DOHH2 (cell line): ENCODE measurements around the gene MACROD2.

Source experiments
- H3F3A ChIP-seq: fragments of 200-600 bp; sonication (generic), shearing (Covaris generic); 2 replicates; pipeline ENCODE4 v1.6.0; 2016; ENCODE audit warnings: antibody characterized with exemption, mild to moderate bottlenecking; ENCODE audit not compliant: control insufficient read depth, insufficient read depth
- H3K27ac ChIP-seq: fragments of 200-600 bp; sonication (generic); 2 replicates; pipeline ENCODE4 v1.5.1; 2014; ENCODE audit warnings: low read depth, mild to moderate bottlenecking, low read length, moderate library complexity
- H3K27me3 ChIP-seq: fragments of 200-600 bp; sonication (generic); 2 replicates; pipeline ENCODE4 v1.6.1; 2014; ENCODE audit warnings: mild to moderate bottlenecking, low read length, mixed read lengths; ENCODE audit not compliant: control insufficient read depth
- H3K36me3 ChIP-seq: fragments of 200-600 bp; sonication (generic); 2 replicates; pipeline ENCODE4 v1.6.1; 2014; ENCODE audit warnings: mild to moderate bottlenecking, low read length, moderate library complexity, mixed read lengths; ENCODE audit not compliant: control insufficient read depth
- H3K4me1 ChIP-seq: fragments of 200-600 bp; sonication (generic); 2 replicates; pipeline ENCODE4 v1.6.1; 2014; ENCODE audit warnings: mild to moderate bottlenecking, low read length, mixed read lengths; ENCODE audit not compliant: control insufficient read depth
- H3K4me2 ChIP-seq: fragments of 200-600 bp; sonication (generic); 2 replicates; pipeline ENCODE4 v1.6.0; 2014; ENCODE audit warnings: mild to moderate bottlenecking, low read length, moderate library complexity
- H3K4me3 ChIP-seq: fragments of 200-600 bp; sonication (generic); 2 replicates; pipeline ENCODE4 v1.5.1; 2014; ENCODE audit warnings: mild to moderate bottlenecking, low read length, mixed read lengths
- H3K79me2 ChIP-seq: fragments of 200-600 bp; sonication (generic); 2 replicates; pipeline ENCODE4 v1.6.1; 2014; ENCODE audit warnings: mild to moderate bottlenecking, low read length, mixed read lengths; ENCODE audit not compliant: control insufficient read depth
- H3K9me2 ChIP-seq: fragments of 200-600 bp; sonication (generic); replicated peaks from 2 replicates; pipeline ENCODE4 v1.6.1; 2014; ENCODE audit warnings: mild to moderate bottlenecking, low read length, mixed read lengths; ENCODE audit not compliant: control insufficient read depth
- H3K9me3 ChIP-seq: fragments of 200-600 bp; sonication (generic); 2 replicates; pipeline ENCODE4 v1.6.1; 2014; ENCODE audit warnings: antibody characterized with exemption, low read length, mixed read lengths; ENCODE audit not compliant: control insufficient read depth, insufficient read depth
- H4K20me1 ChIP-seq: fragments of 200-600 bp; sonication (generic); 2 replicates; pipeline ENCODE4 v1.6.0; 2014; ENCODE audit warnings: low read depth, mild to moderate bottlenecking, antibody characterized with exemption, low read length, moderate library complexity; ENCODE audit not compliant: control insufficient read depth, insufficient read depth
- CTCF ChIP-seq: fragments of 200-600 bp; sonication (generic); IDR thresholded peaks from one replicate; pipeline ENCODE4 v1.5.1; 2014; ENCODE audit warnings: antibody characterized with exemption, mild to moderate bottlenecking, low read depth, low read length; ENCODE audit not compliant: poor library complexity, severe bottlenecking
- EZH2phosphoT487 ChIP-seq: fragments of 200-600 bp; sonication (generic); IDR thresholded peaks from 2 replicates; pipeline ENCODE4 v1.6.1; 2017; ENCODE audit warnings: borderline replicate concordance, mild to moderate bottlenecking, antibody characterized with exemption, low read length, moderate library complexity, mixed read lengths

Gene MACROD2

GRCh38 chr20:15119852-15120487 is 1124.7 kb downstream of the MACROD2 start:
- no peaks in the 10 kb centered on the region for H4K20me1 ChIP-seq
- H3K9me2 ChIP-seq, result no peaks in the 10 kb centered on the region
- H3K27me3 ChIP-seq, result no peaks in the 10 kb centered on the region
- no peaks in the 10 kb centered on the region for H3F3A ChIP-seq
- no peaks in the 10 kb centered on the region for H3K79me2 ChIP-seq
- no peak overlapping the region for H3K4me3 ChIP-seq
- no peak overlapping the region for H3K27ac ChIP-seq
- H3K9me3 ChIP-seq, result no peaks in the 10 kb centered on the region
- TF ChIP-seq EZH2phosphoT487 (no peak), CTCF (no peak)
- no peaks in the 10 kb centered on the region for H3K36me3 ChIP-seq
- H3K4me1 ChIP-seq, result no peaks in the 10 kb centered on the region
- no peak overlapping the region for H3K4me2 ChIP-seq

GRCh38 chr20:15122613-15123012 is 1127.3 kb downstream of the MACROD2 start:
- Histone ChIP-seq H3K27ac (no peak overlapping the region), H3K9me2 (no peaks in the 10 kb centered on the region), H3K27me3 (no peaks in the 10 kb centered on the region), H3K4me1 (no peaks in the 10 kb centered on the region), H3K4me2 (no peak overlapping the region), H3F3A (no peaks in the 10 kb centered on the region), H4K20me1 (no peaks in the 10 kb centered on the region), H3K79me2 (no peaks in the 10 kb centered on the region), H3K9me3 (no peaks in the 10 kb centered on the region), H3K36me3 (no peaks in the 10 kb centered on the region), H3K4me3 (no peak overlapping the region)
- TF ChIP-seq CTCF (no peak), EZH2phosphoT487 (no peak)

- H3K9me3 ChIP-seq, result no peaks in the 10 kb centered on the region
- no peaks in the 10 kb centered on the region for H3K9me2 ChIP-seq
- no peaks in the 10 kb centered on the region for H3K36me3 ChIP-seq
- no peak overlapping the region for H3K27ac ChIP-seq
- no peak overlapping the region for H3K4me2 ChIP-seq
- H3K4me3 ChIP-seq, result no peak overlapping the region
- no peaks in the 10 kb centered on the region for H3K27me3 ChIP-seq
- no peaks in the 10 kb centered on the region for H3F3A ChIP-seq
- H3K4me1 ChIP-seq, result no peaks in the 10 kb centered on the region
- no peak for TF ChIP-seq CTCF
- no peak for TF ChIP-seq EZH2phosphoT487
- H4K20me1 ChIP-seq, result no peaks in the 10 kb centered on the region
- no peaks in the 10 kb centered on the region for H3K79me2 ChIP-seq
These were observed 1135.9 kb downstream of the MACROD2 start for GRCh38 chr20:15131176-15131575.
